Activated naive CD8-positive, alpha-beta T cell treated with anti-CD3 and anti-CD28 coated beads, Interleukin-2, amount 10 ng/mL, durations not matched to agents 7 days and 5 days (primary cell): ENCODE data around the gene LARGE2. TPM values are rescaled to one million over a fixed set of nuclear protein-coding genes. Genes with fewer than 3 reads are reported as not detected.
A peak's percentile ranks its signal among the peaks of the same experiment; 100 is the strongest.

Experiments used
- ATAC-seq: fragments of 150-1000 bp; cut with Tn5 transposase; one replicate; pipeline ENCODE4 v1.10.0; 2021; ENCODE audit warnings: low read depth, moderate library complexity
- POLR2A ChIA-PET: fragments of 350-600 bp; sonication (Branson Sonifier 250); formaldehyde crosslinking; loops from one replicate; lab custom pipeline; 2021; ENCODE audit warnings: antibody characterized with exemption; lab: Charles Lee
- DNase-seq: peaks from one replicate; pipeline ENCODE4 v3.0.0; 2021
- H3K27ac Mint-ChIP-seq: one replicate; pipeline ENCODE4 v1.8.0; 2022; ENCODE audit warnings: mild to moderate bottlenecking, mixed read lengths
- H3K27me3 Mint-ChIP-seq: one replicate; pipeline ENCODE4 v1.8.0; 2022; ENCODE audit warnings: mild to moderate bottlenecking, moderate library complexity, mixed read lengths
- H3K36me3 Mint-ChIP-seq: one replicate; pipeline ENCODE4 v1.8.0; 2021; ENCODE audit warnings: mild to moderate bottlenecking, mixed read lengths
- H3K4me1 Mint-ChIP-seq: one replicate; pipeline ENCODE4 v1.8.0; 2021; ENCODE audit warnings: mixed read lengths
- H3K4me3 Mint-ChIP-seq: one replicate; pipeline ENCODE4 v1.8.0; 2022; ENCODE audit warnings: mild to moderate bottlenecking, moderate library complexity, mixed read lengths
- H3K9me3 Mint-ChIP-seq: one replicate; pipeline ENCODE4 v1.8.0; 2021; ENCODE audit warnings: mixed read lengths
- total RNA-seq, 2 experiments: library from RNA; stranded (reverse); gene quantifications; one replicate each; pipeline ENCODE4 v1.2.3, GENCODE V29; 2021

The LARGE2 gene
- total RNA-seq, 2 experiments from 2014 or later = 2.5 to 2.7 TPM

DNA sequence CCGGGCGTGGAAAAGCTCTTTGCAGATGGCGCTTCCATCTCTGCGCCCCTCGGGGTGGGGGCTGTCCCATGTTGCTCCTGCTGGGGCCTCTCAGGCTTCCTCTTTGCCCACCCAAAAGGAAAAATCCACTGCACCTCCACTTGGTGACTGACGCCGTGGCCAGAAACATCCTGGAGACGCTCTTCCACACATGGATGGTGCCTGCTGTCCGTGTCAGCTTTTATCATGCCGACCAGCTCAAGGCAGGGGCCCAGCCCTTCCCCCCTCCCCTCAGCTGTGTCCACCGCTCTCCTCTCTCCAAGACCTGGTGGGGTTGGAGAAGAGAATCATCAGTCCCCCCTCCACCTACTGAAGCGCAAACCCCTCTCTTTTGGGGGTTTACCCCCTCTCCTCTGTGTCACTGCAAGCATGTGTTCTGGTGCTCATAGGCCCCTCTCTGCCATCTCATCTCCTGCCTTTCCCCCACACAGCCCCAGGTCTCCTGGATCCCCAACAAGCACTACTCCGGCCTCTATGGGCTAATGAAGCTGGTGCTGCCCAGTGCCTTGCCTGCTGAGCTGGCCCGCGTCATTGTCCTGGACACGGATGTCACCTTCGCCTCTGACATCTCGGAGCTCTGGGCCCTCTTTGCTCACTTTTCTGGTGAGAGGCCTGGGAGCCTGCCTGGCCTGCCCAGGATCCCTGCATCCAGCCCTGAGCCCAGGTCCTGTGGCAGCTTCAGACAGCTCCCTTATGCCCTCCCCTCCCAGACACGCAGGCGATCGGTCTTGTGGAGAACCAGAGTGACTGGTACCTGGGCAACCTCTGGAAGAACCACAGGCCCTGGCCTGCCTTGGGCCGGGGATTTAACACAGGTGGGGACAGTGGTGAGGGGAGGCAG lies 1.8 kb downstream of the LARGE2 start:
- Mint-ChIP-seq H3K4me3 (peak overlapping the region; percentile 14), H3K4me1 (peaks cover 13% of the 10 kb centered on the region), H3K27me3 (peaks cover 19% of the 10 kb centered on the region), H3K36me3 (no peaks in the 10 kb centered on the region), H3K27ac (no peak overlapping the region), H3K9me3 (no peaks in the 10 kb centered on the region)
- DNase-seq (peak; percentile 29), ATAC-seq (no peak)
- POLR2A ChIA-PET = no interaction called here

DNA sequence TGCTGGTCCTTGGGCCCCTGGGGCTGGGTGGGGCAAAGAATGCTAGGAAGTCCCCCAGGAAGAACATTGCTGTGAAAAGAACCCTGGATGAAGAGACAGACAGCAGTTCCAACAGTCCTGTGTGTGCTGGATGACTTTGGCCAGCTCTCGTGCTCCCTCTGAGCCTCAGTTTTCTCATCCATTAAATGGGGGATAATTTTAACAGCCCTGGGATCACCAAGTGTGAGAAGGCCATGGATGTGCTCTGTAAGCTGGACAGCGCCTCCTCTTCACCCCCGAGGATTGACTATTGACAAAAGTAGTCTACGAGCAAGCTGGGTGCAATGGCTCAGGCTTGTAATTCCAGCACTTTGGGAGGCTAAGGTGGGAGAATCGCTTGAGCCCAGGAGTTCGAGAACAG lies 2.5 kb downstream of the LARGE2 start:
- POLR2A ChIA-PET = interaction anchor here (0.6 kb wide), 1 partner anchor 63 kb away, joined by 3 read pairs; no protein-coding TSS in a partner anchor
- no peak overlapping the region for H3K27ac Mint-ChIP-seq
- H3K9me3 Mint-ChIP-seq = no peaks in the 10 kb centered on the region
- no peak overlapping the region for H3K4me3 Mint-ChIP-seq
- H3K36me3 Mint-ChIP-seq = no peaks in the 10 kb centered on the region
- DNase-seq (no peak), ATAC-seq (no peak)
- peaks cover 19% of the 10 kb centered on the region for H3K27me3 Mint-ChIP-seq
- H3K4me1 Mint-ChIP-seq = peaks cover 12% of the 10 kb centered on the region

DNA sequence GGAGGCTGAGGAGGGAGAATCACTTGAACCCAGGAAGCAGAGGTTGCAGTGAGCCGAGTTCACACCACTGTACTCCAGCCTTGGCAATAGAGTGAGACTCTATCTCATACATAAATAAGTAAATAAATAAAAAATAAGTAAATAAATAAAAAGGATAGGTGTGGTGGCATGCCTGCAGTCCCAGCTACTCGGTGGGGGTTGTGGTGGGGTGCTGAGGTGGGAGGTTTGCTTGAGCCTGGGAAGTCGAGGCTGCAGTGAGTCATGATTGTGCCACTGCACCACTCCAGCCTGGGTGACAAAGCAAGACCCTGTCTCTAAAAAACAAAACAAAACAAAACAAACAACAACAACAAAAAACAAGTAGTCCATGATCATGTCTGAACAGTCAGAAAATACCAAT lies 3.1 kb downstream of the LARGE2 start:
- H3K27ac Mint-ChIP-seq = no peak overlapping the region
- H3K4me3 Mint-ChIP-seq = no peak overlapping the region
- peaks cover 19% of the 10 kb centered on the region for H3K27me3 Mint-ChIP-seq
- no peak for ATAC-seq
- H3K36me3 Mint-ChIP-seq = no peaks in the 10 kb centered on the region
- H3K9me3 Mint-ChIP-seq = no peaks in the 10 kb centered on the region
- peaks cover 18% of the 10 kb centered on the region for H3K4me1 Mint-ChIP-seq
- POLR2A ChIA-PET = interaction anchor here (0.6 kb wide), 1 partner anchor 64 kb away, joined by 3 read pairs; no protein-coding TSS in a partner anchor
- no peak for DNase-seq

DNA sequence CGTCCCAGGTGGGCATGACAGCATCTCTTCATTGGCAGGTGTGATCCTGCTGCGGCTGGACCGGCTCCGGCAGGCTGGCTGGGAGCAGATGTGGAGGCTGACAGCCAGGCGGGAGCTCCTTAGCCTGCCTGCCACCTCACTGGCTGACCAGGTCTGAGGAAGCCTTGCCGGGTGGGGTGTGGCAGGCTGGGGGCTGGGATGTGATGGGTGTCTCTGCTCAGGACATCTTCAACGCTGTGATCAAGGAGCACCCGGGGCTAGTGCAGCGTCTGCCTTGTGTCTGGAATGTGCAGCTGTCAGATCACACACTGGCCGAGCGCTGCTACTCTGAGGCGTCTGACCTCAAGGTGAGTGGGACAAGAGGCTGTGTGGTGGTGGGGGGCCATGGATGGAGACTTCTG lies 3.5 kb downstream of the LARGE2 start:
- DNase-seq = peak; percentile 28
- no peak overlapping the region for H3K4me3 Mint-ChIP-seq
- POLR2A ChIA-PET = no interaction called here
- H3K27ac Mint-ChIP-seq = no peak overlapping the region
- H3K9me3 Mint-ChIP-seq = no peaks in the 10 kb centered on the region
- H3K27me3 Mint-ChIP-seq = peaks cover 19% of the 10 kb centered on the region
- ATAC-seq = no peak
- peaks cover 19% of the 10 kb centered on the region for H3K4me1 Mint-ChIP-seq
- no peaks in the 10 kb centered on the region for H3K36me3 Mint-ChIP-seq

DNA sequence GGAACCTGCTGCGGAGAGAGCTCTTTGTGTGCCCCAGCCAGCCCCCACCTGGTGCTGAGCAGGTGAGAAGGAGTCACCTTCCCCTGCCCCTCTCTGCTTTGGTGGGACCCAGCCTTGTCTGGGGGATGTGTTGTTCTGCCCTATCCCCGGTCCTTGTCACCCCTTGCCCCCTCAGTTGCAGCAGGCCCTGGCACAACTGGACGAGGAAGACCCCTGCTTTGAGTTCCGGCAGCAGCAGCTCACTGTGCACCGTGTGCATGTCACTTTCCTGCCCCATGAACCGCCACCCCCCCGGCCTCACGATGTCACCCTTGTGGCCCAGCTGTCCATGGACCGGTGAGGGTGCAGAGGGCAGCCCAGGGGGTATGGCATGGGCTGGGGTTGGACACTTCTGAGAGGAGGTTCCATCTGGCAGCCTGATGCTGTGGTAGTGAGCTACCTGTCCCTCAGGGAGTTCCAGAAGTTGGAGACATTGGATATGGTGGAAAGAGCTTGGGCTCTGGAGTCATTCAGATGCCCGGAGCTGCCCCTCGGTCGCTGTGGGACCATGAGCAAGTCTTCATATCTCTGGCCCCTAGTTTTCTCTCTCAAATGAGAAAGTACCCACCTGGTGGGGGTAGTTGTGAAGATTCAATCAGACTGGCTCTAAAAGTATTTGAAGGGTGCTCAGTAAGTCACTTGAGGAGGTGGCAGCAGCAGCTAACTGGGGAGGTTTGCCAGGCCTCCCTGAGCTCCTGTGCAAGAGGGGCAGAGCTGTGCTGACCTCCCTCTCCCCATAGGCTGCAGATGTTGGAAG lies 4.3 kb downstream of the LARGE2 start:
- DNase-seq = peak; percentile 23
- POLR2A ChIA-PET = interaction anchor here (5.5 kb wide), 1 partner anchor 9 kb away, joined by 40 read pairs; the partner anchor contains the start of gene PEX16
- Mint-ChIP-seq H3K27me3 (peaks cover 13% of the 10 kb centered on the region), H3K27ac (peak overlapping the region; percentile 5), H3K4me3 (no peak overlapping the region), H3K36me3 (no peaks in the 10 kb centered on the region), H3K9me3 (no peaks in the 10 kb centered on the region), H3K4me1 (peaks cover 17% of the 10 kb centered on the region)
- ATAC-seq = no peak

DNA sequence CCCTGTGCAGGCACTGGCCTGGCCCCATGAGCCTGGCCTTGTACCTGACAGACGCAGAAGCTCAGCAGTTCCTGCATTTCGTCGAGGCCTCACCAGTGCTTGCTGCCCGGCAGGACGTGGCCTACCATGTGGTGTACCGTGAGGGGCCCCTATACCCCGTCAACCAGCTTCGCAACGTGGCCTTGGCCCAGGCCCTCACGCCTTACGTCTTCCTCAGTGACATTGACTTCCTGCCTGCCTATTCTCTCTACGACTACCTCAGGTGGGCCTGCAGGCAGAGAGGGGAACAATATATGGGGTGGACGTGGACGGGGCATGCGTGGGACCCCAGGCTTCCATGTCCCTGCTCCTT lies 4.9 kb downstream of the LARGE2 start:
- DNase-seq = peak; percentile 48
- H3K36me3 Mint-ChIP-seq = no peaks in the 10 kb centered on the region
- peak overlapping the region; percentile 5 for H3K27ac Mint-ChIP-seq
- H3K4me3 Mint-ChIP-seq = no peak overlapping the region
- peaks cover 17% of the 10 kb centered on the region for H3K4me1 Mint-ChIP-seq
- POLR2A ChIA-PET = interaction anchor here (5.5 kb wide), 1 partner anchor 10 kb away, joined by 40 read pairs; the partner anchor contains the start of gene PEX16
- H3K9me3 Mint-ChIP-seq = no peaks in the 10 kb centered on the region
- peaks cover 13% of the 10 kb centered on the region for H3K27me3 Mint-ChIP-seq
- ATAC-seq = no peak

DNA sequence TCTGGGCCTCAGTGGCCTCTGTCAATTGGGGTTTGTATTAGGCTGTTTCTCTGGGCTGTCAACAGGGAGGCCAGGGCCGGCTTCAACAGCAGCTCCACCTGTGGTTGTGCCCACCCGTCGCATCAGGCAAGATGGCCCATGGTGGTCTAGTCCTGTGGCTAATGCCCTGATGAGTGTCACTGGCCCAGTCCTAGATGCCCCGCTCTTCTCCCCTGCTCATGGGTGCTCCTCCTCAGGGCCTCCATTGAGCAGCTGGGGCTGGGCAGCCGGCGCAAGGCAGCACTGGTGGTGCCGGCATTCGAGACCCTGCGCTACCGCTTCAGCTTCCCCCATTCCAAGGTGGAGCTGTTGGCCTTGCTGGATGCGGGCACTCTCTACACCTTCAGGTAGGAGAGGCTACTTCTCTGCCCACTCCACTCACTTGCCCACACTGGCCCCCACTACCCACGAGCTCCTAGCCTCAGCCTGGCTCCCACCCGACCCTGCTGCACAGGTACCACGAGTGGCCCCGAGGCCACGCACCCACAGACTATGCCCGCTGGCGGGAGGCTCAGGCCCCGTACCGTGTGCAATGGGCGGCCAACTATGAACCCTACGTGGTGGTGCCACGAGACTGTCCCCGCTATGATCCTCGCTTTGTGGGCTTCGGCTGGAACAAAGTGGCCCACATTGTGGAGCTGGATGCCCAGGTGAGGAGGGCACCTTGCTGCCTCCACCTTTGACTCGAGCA lies 5.4 kb downstream of the LARGE2 start:
- Mint-ChIP-seq H3K36me3 (no peaks in the 10 kb centered on the region), H3K4me1 (peaks cover 17% of the 10 kb centered on the region), H3K9me3 (no peaks in the 10 kb centered on the region), H3K4me3 (no peak overlapping the region), H3K27me3 (peaks cover 13% of the 10 kb centered on the region), H3K27ac (peak overlapping the region; percentile 5)
- ATAC-seq (no peak), DNase-seq (peak; percentile 24)
- POLR2A ChIA-PET = interaction anchor here (5.5 kb wide), 1 partner anchor 10 kb away, joined by 40 read pairs; the partner anchor contains the start of gene PEX16

DNA sequence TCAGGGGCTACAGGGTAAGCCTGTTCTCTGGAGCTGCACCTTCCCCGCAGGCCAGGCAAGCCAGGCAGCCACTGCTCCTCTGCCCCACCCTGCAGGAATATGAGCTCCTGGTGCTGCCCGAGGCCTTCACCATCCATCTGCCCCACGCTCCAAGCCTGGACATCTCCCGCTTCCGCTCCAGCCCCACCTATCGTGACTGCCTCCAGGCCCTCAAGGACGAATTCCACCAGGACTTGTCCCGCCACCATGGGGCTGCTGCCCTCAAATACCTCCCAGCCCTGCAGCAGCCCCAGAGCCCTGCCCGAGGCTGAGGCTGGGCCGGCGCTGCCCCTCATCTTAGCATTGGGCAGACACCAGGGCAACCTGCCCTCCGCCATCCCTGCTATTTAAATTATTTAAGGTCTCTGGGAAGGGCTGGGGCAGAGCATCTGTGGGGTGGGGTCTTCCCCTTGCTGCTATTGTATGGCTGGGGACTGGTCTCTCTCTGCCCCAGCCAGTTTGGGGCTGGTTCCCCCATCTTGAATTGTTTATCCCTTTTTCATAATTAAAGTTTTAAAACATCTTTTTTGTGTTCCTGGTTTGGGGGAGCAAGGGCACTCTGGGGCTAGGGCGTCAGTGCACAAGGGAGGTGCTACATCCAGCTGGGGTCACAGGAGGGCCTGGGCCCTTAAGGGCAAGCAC lies 6.2 kb downstream of the LARGE2 start:
- no peaks in the 10 kb centered on the region for H3K9me3 Mint-ChIP-seq
- no peaks in the 10 kb centered on the region for H3K36me3 Mint-ChIP-seq
- DNase-seq (peak; percentile 28), ATAC-seq (no peak)
- H3K4me3 Mint-ChIP-seq = no peak overlapping the region
- POLR2A ChIA-PET = interaction anchor here (5.5 kb wide), 1 partner anchor 11 kb away, joined by 40 read pairs; the partner anchor contains the start of gene PEX16
- peaks cover 8% of the 10 kb centered on the region for H3K27me3 Mint-ChIP-seq
- peaks cover 17% of the 10 kb centered on the region for H3K4me1 Mint-ChIP-seq
- H3K27ac Mint-ChIP-seq = no peak overlapping the region

DNA sequence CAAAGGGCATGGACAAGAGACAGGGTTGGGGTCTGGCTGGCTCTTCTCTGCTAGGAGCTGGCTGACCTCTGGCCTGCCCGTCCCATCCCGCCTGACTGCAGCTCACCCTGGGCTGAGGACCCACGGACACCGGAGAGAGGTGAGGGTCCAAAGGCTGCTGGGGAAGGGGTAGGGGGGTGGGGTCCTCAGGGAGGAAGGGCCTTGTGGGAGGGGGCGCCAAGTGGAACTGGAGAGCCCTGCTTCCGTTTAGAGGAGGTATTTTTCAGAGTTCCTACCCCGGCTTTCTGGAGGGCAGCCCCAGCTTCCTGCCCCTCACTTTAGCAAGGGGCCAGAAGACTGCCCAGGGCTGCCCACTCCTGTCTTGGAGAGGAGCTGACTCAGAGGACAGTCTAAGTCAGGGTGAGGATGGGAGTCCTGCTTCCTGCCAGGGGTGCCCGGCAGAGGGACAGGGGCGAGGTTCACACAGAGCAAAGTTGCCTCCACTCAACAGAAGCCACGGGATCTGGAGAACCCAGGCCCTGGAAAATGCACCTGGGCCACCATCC lies 7.1 kb downstream of the LARGE2 start:
- peaks cover 17% of the 10 kb centered on the region for H3K4me1 Mint-ChIP-seq
- POLR2A ChIA-PET = interaction anchor here (0.6 to 5.5 kb wide), 3 partner anchors 12 to 1992 kb away, joined by 3 to 40 read pairs (median 8); partner anchors contain the start of gene PEX16
- H3K36me3 Mint-ChIP-seq = no peaks in the 10 kb centered on the region
- peak overlapping the region; percentile 65 for H3K4me3 Mint-ChIP-seq
- peaks cover under 1% of the 10 kb centered on the region for H3K27me3 Mint-ChIP-seq
- ATAC-seq (peak; percentile 24), DNase-seq (no peak)
- H3K27ac Mint-ChIP-seq = peak overlapping the region; percentile 82
- no peaks in the 10 kb centered on the region for H3K9me3 Mint-ChIP-seq

DNA sequence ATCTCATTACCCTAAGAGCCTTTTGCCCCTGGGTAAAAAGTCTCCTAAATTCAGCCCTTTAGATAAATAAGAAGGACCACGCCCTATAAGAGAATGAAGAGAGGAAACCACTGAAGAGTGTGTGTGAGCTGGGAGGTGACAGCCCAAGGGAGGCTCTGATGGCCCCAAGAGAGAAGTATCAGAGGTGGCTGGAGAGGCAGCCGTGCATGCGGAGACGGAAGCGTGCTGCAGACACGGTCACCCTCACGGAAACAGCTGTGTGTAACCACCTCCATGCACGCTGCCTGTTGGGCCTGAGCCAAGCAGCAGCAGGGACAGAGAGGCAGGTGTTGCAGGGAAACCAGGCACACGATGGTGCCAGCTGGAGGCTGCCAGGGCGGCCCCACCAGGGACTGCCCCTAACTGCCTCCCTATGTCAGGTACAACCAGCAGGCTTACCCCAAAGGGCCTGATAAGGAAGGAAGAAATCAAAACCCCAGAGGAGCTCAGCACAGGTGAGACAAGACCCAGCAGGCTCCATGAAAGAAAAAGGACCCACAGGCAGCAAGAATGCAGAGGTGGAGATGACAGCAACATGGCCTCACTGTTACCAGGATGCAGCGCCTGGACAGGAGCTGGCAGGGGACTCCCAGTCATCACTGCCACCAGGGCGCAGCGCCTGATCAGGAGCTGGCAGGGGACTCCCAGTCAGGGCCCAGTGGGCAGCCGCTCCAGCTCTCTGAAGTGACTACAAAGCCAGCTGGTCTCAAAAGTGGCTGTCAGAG lies 7.8 kb downstream of the LARGE2 start:
- POLR2A ChIA-PET = interaction anchor here (5.5 kb wide), 1 partner anchor 13 kb away, joined by 40 read pairs; the partner anchor contains the start of gene PEX16
- no peaks in the 10 kb centered on the region for H3K9me3 Mint-ChIP-seq
- H3K4me3 Mint-ChIP-seq = peak overlapping the region; percentile 65
- H3K27ac Mint-ChIP-seq = peak overlapping the region; percentile 82
- peak; percentile 83 for ATAC-seq
- H3K36me3 Mint-ChIP-seq = no peaks in the 10 kb centered on the region
- DNase-seq = no peak
- peaks cover 17% of the 10 kb centered on the region for H3K4me1 Mint-ChIP-seq
- no peaks in the 10 kb centered on the region for H3K27me3 Mint-ChIP-seq

DNA sequence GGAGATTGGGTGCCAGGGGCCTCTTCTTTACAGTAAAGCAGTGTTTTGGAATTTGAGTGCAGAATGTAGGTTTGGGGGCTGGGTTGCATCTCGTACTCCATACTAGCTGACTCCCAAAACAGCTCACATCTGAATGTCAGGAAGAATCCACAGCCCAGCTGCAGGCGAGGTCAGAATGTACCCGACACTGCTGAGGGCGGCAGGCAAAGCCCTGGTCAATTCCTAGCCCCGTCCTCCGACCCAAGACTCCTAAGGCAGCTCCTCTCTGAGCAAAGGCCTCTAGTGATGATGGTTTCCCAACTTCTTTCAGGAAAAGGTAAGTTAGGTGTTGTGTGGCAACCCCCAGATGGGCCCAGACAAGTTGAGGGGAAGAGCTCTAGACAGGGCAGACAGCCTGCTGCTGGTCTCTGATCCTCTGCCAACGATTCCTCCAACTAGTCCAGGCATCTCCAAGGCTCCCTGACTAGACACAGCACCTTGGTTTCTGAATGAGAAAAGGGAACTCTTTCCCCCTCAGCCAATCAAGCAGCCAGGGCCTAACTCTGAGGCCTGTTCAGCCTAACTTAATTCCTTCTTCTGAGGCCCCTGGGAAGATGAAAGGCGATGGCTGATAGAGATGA lies 8.6 kb downstream of the LARGE2 start:
- no peak for DNase-seq
- no peaks in the 10 kb centered on the region for H3K36me3 Mint-ChIP-seq
- H3K4me3 Mint-ChIP-seq = peak overlapping the region; percentile 10
- POLR2A ChIA-PET = interaction anchor here (5.5 kb wide), 1 partner anchor 13 kb away, joined by 40 read pairs; the partner anchor contains the start of gene PEX16
- H3K9me3 Mint-ChIP-seq = no peaks in the 10 kb centered on the region
- ATAC-seq = no peak
- peak overlapping the region; percentile 82 for H3K27ac Mint-ChIP-seq
- H3K27me3 Mint-ChIP-seq = no peaks in the 10 kb centered on the region
- peaks cover 17% of the 10 kb centered on the region for H3K4me1 Mint-ChIP-seq
